Measurements from ENCODE around the gene ARID5A.

ARID5A gene

DNA sequence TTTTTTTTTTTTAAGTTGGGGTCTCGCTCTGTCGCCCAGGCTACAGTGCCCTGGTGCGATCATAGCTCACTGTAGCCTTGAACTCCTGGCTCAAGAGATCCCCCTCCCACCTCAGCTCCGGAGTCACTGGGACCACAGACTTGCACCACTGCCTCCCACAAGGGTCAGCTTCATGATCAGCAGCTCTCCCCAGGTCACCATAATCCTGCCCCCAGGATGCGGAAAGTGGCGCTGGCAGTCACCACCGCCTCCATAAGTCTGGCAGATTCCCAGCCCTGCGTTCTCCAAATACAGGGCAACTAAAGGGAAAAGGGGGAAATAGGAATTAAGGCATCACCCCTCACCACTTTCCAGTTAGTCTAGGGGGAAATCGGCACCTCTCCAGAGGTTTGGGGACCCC lies 5.2 kb upstream of the ARID5A start:
- FAIRE-seq (peak; percentile 66), DNase-seq (ENCODE audit: insufficient read length, low spot score) (no peak)
- TF ChIP-seq SPI1 (IDR thresholded peaks at IDR 0.05; ENCODE audit: low read depth, low read length) (no peak), PAX5 (IDR thresholded peaks at IDR 0.05; ENCODE audit: insufficient read depth, low read length, severe bottlenecking) (no peak), POLR2AphosphoS5 (IDR thresholded peaks at IDR 0.05; ENCODE audit: low read depth, low read length) (no peak)

DNA sequence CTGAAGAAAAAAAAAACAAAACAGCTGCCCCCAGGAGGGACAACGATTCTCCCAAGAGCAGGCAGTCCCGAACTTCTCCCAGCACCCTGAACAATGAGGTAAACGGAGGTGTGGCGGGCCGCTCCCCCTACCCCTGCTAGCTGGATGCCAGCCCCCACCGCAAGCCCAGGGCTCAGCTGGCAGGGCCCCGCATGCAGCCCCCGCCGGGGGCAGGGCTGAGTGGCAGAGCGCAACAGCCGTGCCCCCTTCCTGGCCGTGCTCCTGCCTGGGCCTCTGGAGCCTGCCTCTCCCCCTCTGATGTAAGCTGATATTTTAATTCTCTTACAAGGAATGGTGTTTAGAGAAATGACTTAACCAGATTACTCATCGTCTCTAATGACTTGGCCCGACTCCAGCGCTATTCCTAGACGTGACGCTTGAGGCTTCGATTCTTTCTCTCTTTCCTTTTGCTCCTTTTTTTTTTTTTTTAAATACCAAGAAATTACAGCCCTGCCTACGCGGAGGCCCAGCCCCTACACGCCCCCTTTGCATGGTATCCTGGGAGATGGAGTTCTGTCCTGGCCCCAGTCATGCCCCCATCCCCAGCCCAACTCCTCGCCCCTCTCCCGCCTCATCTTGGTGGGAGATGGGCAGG lies 4.6 kb upstream of the ARID5A start:
- TF ChIP-seq POLR2A (IDR thresholded peaks at IDR 0.05; ENCODE audit: low read depth, low read length): no peak
- TF ChIP-seq POU2F2 (IDR thresholded peaks at IDR 0.05; ENCODE audit: low read depth, low read length): peak; percentile 58
- no peak for DNase-seq (ENCODE audit: insufficient read length, low spot score)
- peak; percentile 45 for FAIRE-seq

DNA sequence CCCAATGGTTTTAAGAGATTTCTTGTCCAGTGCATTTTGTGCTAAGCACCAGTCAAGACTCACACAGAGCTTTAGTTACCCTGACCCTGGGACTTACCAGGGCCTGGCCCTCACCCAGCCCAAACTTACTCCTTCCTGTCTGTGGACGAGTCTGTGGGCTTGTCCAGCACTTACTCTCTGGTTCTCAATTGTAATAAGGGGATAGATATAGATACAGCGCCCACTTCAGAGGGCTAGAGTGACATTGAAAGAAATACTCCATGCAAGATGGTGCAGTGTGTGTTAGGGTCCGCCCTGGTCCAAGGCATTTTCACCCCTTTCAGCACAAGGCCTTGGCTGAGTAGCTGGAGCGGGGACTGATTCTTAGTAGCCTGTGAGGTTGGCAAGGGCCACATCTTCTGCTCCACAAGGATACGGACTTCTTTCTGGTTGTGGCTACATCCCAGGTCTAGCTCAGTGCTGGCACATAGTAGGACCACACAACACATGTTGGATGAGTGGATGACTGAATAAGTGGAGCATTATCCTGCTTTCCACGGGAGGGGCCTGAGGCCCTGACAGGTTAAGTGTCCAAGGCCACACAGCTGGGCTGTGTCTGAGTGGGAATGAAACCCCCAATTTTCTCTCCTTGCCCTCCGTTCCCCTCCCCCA lies 3.8 kb upstream of the ARID5A start:
- DNase-seq (ENCODE audit: insufficient read length, low spot score) (no peak), FAIRE-seq (peak; percentile 28)
- TF ChIP-seq POU2F2 (IDR thresholded peaks at IDR 0.05; ENCODE audit: low read depth, low read length) (no peak), POLR2A (IDR thresholded peaks at IDR 0.05; ENCODE audit: low read depth, low read length) (no peak), TAF1 (IDR thresholded peaks at IDR 0.05; ENCODE audit: low read depth, low read length) (no peak), PAX5 (IDR thresholded peaks at IDR 0.05; ENCODE audit: insufficient read depth, low read length, severe bottlenecking) (no peak), POLR2AphosphoS5 (IDR thresholded peaks at IDR 0.05; ENCODE audit: low read depth, low read length) (no peak), SPI1 (IDR thresholded peaks at IDR 0.05; ENCODE audit: low read depth, low read length) (no peak)

DNA sequence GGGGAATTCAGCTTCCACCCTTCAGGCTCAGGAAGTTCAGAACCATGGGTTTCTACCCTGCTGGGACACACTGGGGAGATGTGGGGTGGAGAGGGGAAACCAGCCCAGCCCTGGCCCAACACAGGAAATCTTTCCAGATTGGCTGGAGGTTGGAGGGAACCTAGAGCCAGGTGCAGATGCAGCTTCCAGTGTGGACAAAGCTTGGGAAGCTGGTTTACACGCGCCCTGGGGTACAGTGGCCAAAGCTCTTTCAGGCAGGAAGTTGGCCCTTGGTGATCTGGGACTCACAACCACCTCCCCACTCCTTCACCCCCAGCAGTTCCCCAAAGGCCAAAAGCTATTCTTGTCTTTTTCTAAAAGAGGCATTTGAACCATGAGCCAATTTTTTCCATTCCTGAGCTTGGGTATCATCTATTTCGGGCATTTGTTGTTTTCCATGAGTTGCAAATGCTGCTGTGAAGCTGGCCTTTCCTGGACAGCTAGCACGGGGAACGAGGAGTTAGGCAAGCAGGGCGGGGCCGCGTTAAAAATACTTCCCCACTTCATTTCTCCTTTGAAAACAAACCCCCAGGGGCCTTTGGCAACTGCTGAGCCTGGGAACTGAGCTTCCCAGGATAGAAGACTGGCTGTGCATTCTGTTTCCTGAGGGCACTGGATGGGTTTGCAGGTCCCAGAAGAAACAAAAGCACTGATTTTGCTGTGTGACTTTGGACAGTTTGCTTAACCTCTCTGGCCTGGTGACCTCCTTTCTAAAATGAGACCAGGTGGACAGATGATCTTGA lies 3.1 kb upstream of the ARID5A start:
- TF ChIP-seq TAF1 (IDR thresholded peaks at IDR 0.05; ENCODE audit: low read depth, low read length) (no peak), PAX5 (IDR thresholded peaks at IDR 0.05; ENCODE audit: insufficient read depth, low read length, severe bottlenecking) (no peak), POLR2A (IDR thresholded peaks at IDR 0.05; ENCODE audit: low read depth, low read length) (no peak), POLR2AphosphoS5 (IDR thresholded peaks at IDR 0.05; ENCODE audit: low read depth, low read length) (no peak), POU2F2 (IDR thresholded peaks at IDR 0.05; ENCODE audit: low read depth, low read length) (no peak), SPI1 (IDR thresholded peaks at IDR 0.05; ENCODE audit: low read depth, low read length) (no peak)
- no peak for DNase-seq (ENCODE audit: insufficient read length, low spot score)
- no peak for FAIRE-seq

GRCh38 chr2:96534141-96534540 lies 2.4 kb upstream of the ARID5A start:
- FAIRE-seq (no peak), DNase-seq (ENCODE audit: insufficient read length, low spot score) (no peak)
- TF ChIP-seq POLR2A (IDR thresholded peaks at IDR 0.05; ENCODE audit: low read depth, low read length) (no peak), POLR2AphosphoS5 (IDR thresholded peaks at IDR 0.05; ENCODE audit: low read depth, low read length) (no peak), TAF1 (IDR thresholded peaks at IDR 0.05; ENCODE audit: low read depth, low read length) (no peak), POU2F2 (IDR thresholded peaks at IDR 0.05; ENCODE audit: low read depth, low read length) (no peak), SPI1 (IDR thresholded peaks at IDR 0.05; ENCODE audit: low read depth, low read length) (no peak), PAX5 (IDR thresholded peaks at IDR 0.05; ENCODE audit: insufficient read depth, low read length, severe bottlenecking) (no peak)

DNA sequence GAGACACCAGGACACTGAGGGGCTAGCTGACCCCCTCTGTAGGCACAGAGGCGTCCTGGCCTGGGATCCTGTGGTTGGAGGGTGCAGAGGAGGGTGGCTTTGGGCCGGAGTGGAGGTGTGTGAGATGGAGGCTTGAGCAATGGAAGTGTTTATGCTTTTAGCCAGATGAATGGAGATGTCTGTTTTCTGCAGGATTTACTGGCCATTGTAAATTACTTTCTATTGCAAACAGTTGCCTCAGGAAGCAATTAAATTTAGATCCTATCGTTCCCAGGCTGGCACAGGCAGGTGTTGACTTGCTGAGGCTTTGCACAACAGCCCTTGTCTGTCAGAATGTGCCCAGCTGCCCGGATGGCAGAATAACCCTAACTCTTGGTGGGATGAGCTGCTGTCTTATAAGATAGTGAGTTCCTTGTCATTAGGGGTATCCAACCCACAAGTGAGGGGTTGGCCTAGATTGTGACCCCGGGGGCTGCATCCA lies 1.8 kb upstream of the ARID5A start:
- FAIRE-seq (no peak), DNase-seq (ENCODE audit: insufficient read length, low spot score) (no peak)
- no peak for TF ChIP-seq POU2F2 (IDR thresholded peaks at IDR 0.05; ENCODE audit: low read depth, low read length)
- no peak for TF ChIP-seq POLR2A (IDR thresholded peaks at IDR 0.05; ENCODE audit: low read depth, low read length)
- no peak for TF ChIP-seq PAX5 (IDR thresholded peaks at IDR 0.05; ENCODE audit: insufficient read depth, low read length, severe bottlenecking)
- TF ChIP-seq POLR2AphosphoS5 (IDR thresholded peaks at IDR 0.05; ENCODE audit: low read depth, low read length): no peak
- TF ChIP-seq TAF1 (IDR thresholded peaks at IDR 0.05; ENCODE audit: low read depth, low read length): no peak
- no peak for TF ChIP-seq SPI1 (IDR thresholded peaks at IDR 0.05; ENCODE audit: low read depth, low read length)

GRCh38 chr2:96535331-96535730 lies 1.2 kb upstream of the ARID5A start:
- TF ChIP-seq POU2F2 (IDR thresholded peaks at IDR 0.05; ENCODE audit: low read depth, low read length) (no peak), POLR2A (IDR thresholded peaks at IDR 0.05; ENCODE audit: low read depth, low read length) (no peak), TAF1 (IDR thresholded peaks at IDR 0.05; ENCODE audit: low read depth, low read length) (no peak), POLR2AphosphoS5 (IDR thresholded peaks at IDR 0.05; ENCODE audit: low read depth, low read length) (no peak), PAX5 (IDR thresholded peaks at IDR 0.05; ENCODE audit: insufficient read depth, low read length, severe bottlenecking) (no peak), SPI1 (IDR thresholded peaks at IDR 0.05; ENCODE audit: low read depth, low read length) (no peak)
- FAIRE-seq (no peak), DNase-seq (ENCODE audit: insufficient read length, low spot score) (no peak)

DNA sequence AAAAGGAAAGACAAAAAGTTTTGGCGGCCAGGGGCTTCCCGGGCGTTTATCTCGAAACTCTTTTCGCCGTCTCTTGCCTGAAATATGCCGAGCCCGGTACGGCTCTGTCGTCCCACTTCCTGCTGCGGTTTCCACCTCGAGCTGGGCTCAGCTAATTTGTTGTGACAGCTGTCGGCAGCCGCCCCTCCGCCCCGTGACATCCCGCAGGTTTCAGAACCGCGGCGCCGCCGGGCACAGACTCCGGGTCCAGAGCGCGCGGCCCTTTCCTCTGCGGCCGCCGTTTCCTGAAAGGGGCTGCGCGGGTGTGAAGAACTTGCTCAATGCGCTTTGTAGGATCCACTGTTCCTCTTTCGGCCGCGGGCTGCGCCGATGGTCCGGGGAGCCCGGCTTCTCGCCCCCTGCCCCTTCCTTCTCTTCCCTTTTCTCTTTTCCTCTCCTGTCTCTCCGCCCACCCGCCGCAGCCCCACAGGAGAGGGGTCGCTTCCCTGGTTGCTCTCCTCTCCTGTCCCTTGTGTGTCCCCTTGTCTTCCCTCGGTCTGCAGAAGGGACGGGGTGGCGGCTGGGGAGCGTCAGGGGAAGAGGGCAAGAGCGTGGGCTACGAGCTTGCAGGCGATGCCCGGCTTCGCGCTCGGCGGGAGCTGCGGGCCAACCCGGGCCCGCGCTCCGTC lies 648 bp downstream of the ARID5A start:
- no peak for TF ChIP-seq TAF1 (IDR thresholded peaks at IDR 0.05; ENCODE audit: low read depth, low read length)
- TF ChIP-seq SPI1 (IDR thresholded peaks at IDR 0.05; ENCODE audit: low read depth, low read length): peak; percentile 44; the same call in 1 of the 2 replicates
- TF ChIP-seq POLR2A (IDR thresholded peaks at IDR 0.05; ENCODE audit: low read depth, low read length): peak; percentile 65; the same call in 1 of the 2 replicates
- peak; percentile 5 for TF ChIP-seq PAX5 (IDR thresholded peaks at IDR 0.05; ENCODE audit: insufficient read depth, low read length, severe bottlenecking)
- peak; percentile 52; the same call in 1 of the 2 replicates for TF ChIP-seq POLR2AphosphoS5 (IDR thresholded peaks at IDR 0.05; ENCODE audit: low read depth, low read length)
- TF ChIP-seq POU2F2 (IDR thresholded peaks at IDR 0.05; ENCODE audit: low read depth, low read length): peak; percentile 62; the same call in 1 of the 2 replicates
- FAIRE-seq (peak; percentile 84), DNase-seq (ENCODE audit: insufficient read length, low spot score) (peak; percentile 76)
